H1 (cell line): ENCODE measurements around the gene CORO2B. TPM values are rescaled to one million over a fixed set of nuclear protein-coding genes. Genes with fewer than 3 reads are reported as not detected.

Source experiments
- CTCF ChIA-PET: fragments of 300-600 bp; sonication (Branson Sonifier 250); formaldehyde crosslinking; loops from one replicate; lab custom pipeline; 2021; ENCODE audit not compliant: partially characterized antibody; lab: Charles Lee
- POLR2A ChIA-PET: fragments of 300-600 bp; sonication (Branson Sonifier 250); formaldehyde crosslinking; loops from one replicate; lab custom pipeline; 2021; ENCODE audit warnings: inconsistent platforms; ENCODE audit not compliant: partially characterized antibody; lab: Charles Lee
- DNase-seq, 2 experiments: peaks; one replicate each; pipeline versions ENCODE4 v3.0.0 to v3.0.0-alpha.2; 2010 to 2022; ENCODE audit warnings: low spot score in 2 of 2, low read depth in 1 of 2, mixed read lengths in 1 of 2
- FAIRE-seq: peaks from 2 replicates; lab custom pipeline; 2011; peaks lifted over from hg19 to GRCh38; lab: Jason Lieb, UNC
- H2AFZ ChIP-seq: 2 replicates; pipeline ENCODE4 v1.8.1; 2012; ENCODE audit warnings: low read length, inconsistent platforms
- H2AK5ac ChIP-seq: 2 replicates; pipeline ENCODE4 v1.6.1; 2013; ENCODE audit warnings: low read depth, low read length
- H2BK120ac ChIP-seq: replicated peaks from 2 replicates; pipeline ENCODE3; 2013; ENCODE audit warnings: low read depth, low read length, inconsistent platforms
- H2BK12ac ChIP-seq: 2 replicates; pipeline ENCODE4 v1.6.1; 2013; ENCODE audit warnings: low read depth, low read length
- H2BK15ac ChIP-seq: 2 replicates; pipeline ENCODE4 v1.6.1; 2013; ENCODE audit warnings: low read length
- H2BK20ac ChIP-seq: 2 replicates; pipeline ENCODE4 v1.6.1; 2013; ENCODE audit warnings: low read length
- H2BK5ac ChIP-seq: 2 replicates; pipeline ENCODE4 v1.6.1; 2013; ENCODE audit warnings: low read depth, low read length
- H3K14ac ChIP-seq: 2 replicates; pipeline ENCODE4 v1.6.1; 2013; ENCODE audit warnings: inconsistent platforms; ENCODE audit not compliant: insufficient read length
- H3K18ac ChIP-seq: 2 replicates; pipeline ENCODE4 v1.6.1; 2013; ENCODE audit warnings: low read length; ENCODE audit errors: extremely low read depth
- H3K23ac ChIP-seq: 2 replicates; pipeline ENCODE4 v1.6.1; 2013; ENCODE audit warnings: inconsistent platforms; ENCODE audit not compliant: insufficient read length
- H3K23me2 ChIP-seq: 2 replicates; pipeline ENCODE4 v1.6.1; 2013; ENCODE audit warnings: low read depth, low read length
- H3K27ac ChIP-seq: 2 replicates; pipeline ENCODE4 v1.6.1; 2011; ENCODE audit warnings: low read depth, low read length, inconsistent platforms
- H3K27me3 ChIP-seq, 4 experiments: replicated peaks in 1 of 4; 1 replicate in 1 of 4; 2 replicates in 3 of 4; pipeline versions ENCODE4 v1.6.1 to v1.8.1; 2011 to 2013; ENCODE audit warnings: low read length in 3 of 4, mild to moderate bottlenecking in 3 of 4, inconsistent platforms in 2 of 4, mixed read lengths in 2 of 4, moderate library complexity in 1 of 4; ENCODE audit not compliant: control insufficient read depth in 3 of 4, insufficient read depth in 3 of 4; ENCODE audit errors: extremely low read depth in 1 of 4
- H3K36me3 ChIP-seq, 4 experiments: 2 replicates each; pipeline versions ENCODE4 v1.6.1 to v1.8.1; 2011 to 2013; ENCODE audit warnings: mild to moderate bottlenecking in 4 of 4, low read length in 3 of 4, moderate library complexity in 2 of 4, control low read depth in 1 of 4, inconsistent platforms in 1 of 4; ENCODE audit not compliant: insufficient read depth in 4 of 4, control insufficient read depth in 2 of 4
- H3K4ac ChIP-seq: replicated peaks from 2 replicates; pipeline ENCODE3; 2013; ENCODE audit warnings: low read length, low read depth, mixed read lengths, inconsistent platforms; ENCODE audit not compliant: insufficient read length
- H3K4me1 ChIP-seq, 4 experiments: replicated peaks in 1 of 4; 1 replicate in 1 of 4; 2 replicates in 3 of 4; pipeline versions ENCODE4 v1.6.1 to v1.8.1; 2011 to 2013; ENCODE audit warnings: low read length in 3 of 4, inconsistent platforms in 2 of 4, mixed read lengths in 1 of 4; ENCODE audit not compliant: insufficient read depth in 4 of 4, control insufficient read depth in 3 of 4
- H3K4me2 ChIP-seq, 2 experiments: 2 replicates each; pipeline versions ENCODE4 v1.6.1 to v1.8.1; 2011 to 2013; ENCODE audit warnings: low read depth in 2 of 2, low read length in 2 of 2, control low read depth in 1 of 2, inconsistent platforms in 1 of 2, mild to moderate bottlenecking in 1 of 2; ENCODE audit not compliant: insufficient read depth in 1 of 2
- H3K4me3 ChIP-seq, 4 experiments: fragments of 200-600, 300-600 bp in 1 of 4; sonication (generic), shearing (Covaris generic), sonication (Bioruptor Twin) in 1 of 4; 2 replicates each; pipeline versions ENCODE4 v1.5.1 to v1.8.1; 2011 to 2016; ENCODE audit warnings: low read length in 4 of 4, low read depth in 3 of 4, control low read depth in 2 of 4, inconsistent platforms in 2 of 4, mild to moderate bottlenecking in 2 of 4, mixed read lengths in 1 of 4, moderate library complexity in 1 of 4; ENCODE audit not compliant: insufficient read depth in 2 of 4; ENCODE audit errors: extremely low read depth in 1 of 4
- H3K56ac ChIP-seq: replicated peaks from 2 replicates; pipeline ENCODE3; 2013; ENCODE audit warnings: low read depth, mild to moderate bottlenecking, mixed read lengths, low read length, inconsistent platforms; ENCODE audit not compliant: insufficient read length
- H3K79me1 ChIP-seq: 2 replicates; pipeline ENCODE4 v1.6.1; 2013; ENCODE audit warnings: low read depth, low read length, control low read depth
- H3K79me2 ChIP-seq, 2 experiments: 2 replicates each; pipeline versions ENCODE4 v1.6.1 to v1.8.1; 2012 to 2013; ENCODE audit warnings: low read length in 2 of 2, mild to moderate bottlenecking in 2 of 2, inconsistent platforms in 1 of 2; ENCODE audit not compliant: insufficient read depth in 2 of 2, control insufficient read depth in 1 of 2
- H3K9ac ChIP-seq, 4 experiments: replicated peaks in 1 of 4; 1 replicate in 1 of 4; 2 replicates in 3 of 4; pipeline versions ENCODE4 v1.6.1 to v1.8.1; 2011 to 2013; ENCODE audit warnings: low read depth in 3 of 4, low read length in 3 of 4, control low read depth in 2 of 4, mild to moderate bottlenecking in 2 of 4, moderate library complexity in 2 of 4, inconsistent platforms in 1 of 4; ENCODE audit errors: extremely low read depth in 1 of 4
- H3K9me3 ChIP-seq, 2 experiments: 2 replicates each; pipeline versions ENCODE4 v1.6.1 to v1.8.1; 2012 to 2013; ENCODE audit warnings: mild to moderate bottlenecking in 2 of 2, moderate library complexity in 2 of 2, control low read depth in 1 of 2, inconsistent platforms in 1 of 2, low read depth in 1 of 2, low read length in 1 of 2, mixed read lengths in 1 of 2; ENCODE audit not compliant: insufficient read depth in 2 of 2
- H4K20me1 ChIP-seq, 2 experiments: replicated peaks in 1 of 2; 2 replicates each; pipeline versions ENCODE3 to v1.8.1; 2011 to 2013; ENCODE audit warnings: inconsistent platforms in 2 of 2, low read length in 2 of 2, mild to moderate bottlenecking in 1 of 2; ENCODE audit not compliant: insufficient read depth in 2 of 2, control insufficient read depth in 1 of 2
- H4K5ac ChIP-seq: 2 replicates; pipeline ENCODE4 v1.6.1; 2013; ENCODE audit warnings: low read length, low read depth, mixed read lengths, inconsistent platforms; ENCODE audit not compliant: insufficient read length
- H4K8ac ChIP-seq: 2 replicates; pipeline ENCODE4 v1.8.0; 2013; ENCODE audit warnings: mild to moderate bottlenecking, moderate library complexity, low read length, inconsistent platforms; ENCODE audit not compliant: insufficient read depth; ENCODE audit errors: extremely low read depth
- H4K91ac ChIP-seq: replicated peaks from 2 replicates; pipeline ENCODE3; 2013; ENCODE audit warnings: low read length, mixed read lengths, inconsistent platforms; ENCODE audit not compliant: insufficient read length
- ATF2 ChIP-seq: IDR thresholded peaks from 2 replicates; pipeline ENCODE4 v1.6.1; 2012; ENCODE audit warnings: low read length, inconsistent platforms
- BCL11A ChIP-seq, 2 experiments: IDR thresholded peaks; one replicate each; pipeline ENCODE4 v1.6.1; 2011; ENCODE audit warnings: low read depth in 2 of 2, low read length in 2 of 2, mild to moderate bottlenecking in 2 of 2
- CHD1 ChIP-seq: IDR thresholded peaks from 2 replicates; pipeline ENCODE4 v1.6.1; 2012; ENCODE audit warnings: low read depth, low read length, improper control_type of control experiment
- E2F6 ChIP-seq: IDR thresholded peaks from 2 replicates; pipeline ENCODE4 v1.6.1; 2012; ENCODE audit warnings: inconsistent platforms
- EP300 ChIP-seq, 2 experiments: IDR thresholded peaks; 1 replicate in 1 of 2; 2 replicates in 1 of 2; pipeline ENCODE4 v1.6.1; 2011 to 2012; ENCODE audit warnings: low read depth in 2 of 2, low read length in 2 of 2, mild to moderate bottlenecking in 2 of 2, borderline replicate concordance in 1 of 2, inconsistent platforms in 1 of 2, moderate library complexity in 1 of 2
- MAX ChIP-seq: IDR thresholded peaks from 2 replicates; pipeline ENCODE4 v1.6.1; 2012; ENCODE audit warnings: inconsistent platforms
- PHF8 ChIP-seq: fragments of 200-600 bp; sonication (generic); conservative IDR thresholded peaks from 2 replicates; pipeline ENCODE4 v1.7.1; 2012; ENCODE audit warnings: low read depth, mild to moderate bottlenecking, inconsistent platforms, low read length, moderate library complexity
- SIRT6 ChIP-seq: IDR thresholded peaks from one replicate; pipeline ENCODE4 v1.7.1; 2012; ENCODE audit warnings: low read length, inconsistent platforms
- SRF ChIP-seq: IDR thresholded peaks from 2 replicates; pipeline ENCODE4 v1.6.1; 2011; ENCODE audit warnings: mild to moderate bottlenecking, low read depth, low read length, moderate library complexity
- SUZ12 ChIP-seq: fragments of 200-600 bp; sonication (generic); IDR thresholded peaks from 2 replicates; pipeline ENCODE4 v1.6.1; 2012; ENCODE audit warnings: mild to moderate bottlenecking, inconsistent platforms, low read length, moderate library complexity, mixed read lengths
- ZNF274 ChIP-seq: IDR thresholded peaks from 2 replicates; pipeline ENCODE4 v1.7.0; 2012; ENCODE audit warnings: low read length, borderline replicate concordance; ENCODE audit errors: extremely low read depth
- WGBS, 2 experiments: shearing (Covaris generic) in 1 of 2; methylation state at CpG; one replicate each; pipeline versions ENCODE4 v1.1.6 to v1.1.7; 2013 to 2015; ENCODE audit warnings: low lambda C conversion rate in 2 of 2, mixed read lengths in 2 of 2, inconsistent platforms in 1 of 2, low coverage in 1 of 2, missing lambda C conversion rate in 1 of 2; ENCODE audit not compliant: insufficient replicate concordance in 2 of 2, insufficient coverage in 1 of 2, insufficient read length in 1 of 2; ENCODE audit errors: extremely low coverage in 1 of 2, missing lambda C conversion rate in 1 of 2; 5-methylcytosine and 5-hydroxymethylcytosine counted together
- polyA plus RNA-seq, 7 experiments: library from polyadenylated mRNA; depleted of rRNA in 3 of 7; stranded (reverse) in 5 of 7; unstranded in 2 of 7; fragments of >200 nt in 5 of 7; fragments of 200-250 nt in 2 of 7; gene quantifications; 1 replicate in 5 of 7; 2 replicates in 1 of 7; 4 replicates in 1 of 7; pipeline versions ENCODE4 v1.2.1 to v1.2.3, GENCODE V29; 2011 to 2013; ENCODE audit warnings: missing spikeins in 2 of 7, mixed read lengths in 2 of 7
- total RNA-seq: library from RNA; stranded (reverse); fragmentation: NEBNext Ultra II Directional; extraction: Animal tissue kit (Norgen Biotek cat#: 25700); gene quantifications from 2 replicates; pipeline ENCODE4 v1.2.1, GENCODE V29; 2021

The CORO2B gene
- total and polyA plus RNA-seq, 2 of the 8 experiments (the other 6 are each of a cell fraction or from before 2014, with no cell fraction given) = 3.4 to 6.7 TPM

DNA sequence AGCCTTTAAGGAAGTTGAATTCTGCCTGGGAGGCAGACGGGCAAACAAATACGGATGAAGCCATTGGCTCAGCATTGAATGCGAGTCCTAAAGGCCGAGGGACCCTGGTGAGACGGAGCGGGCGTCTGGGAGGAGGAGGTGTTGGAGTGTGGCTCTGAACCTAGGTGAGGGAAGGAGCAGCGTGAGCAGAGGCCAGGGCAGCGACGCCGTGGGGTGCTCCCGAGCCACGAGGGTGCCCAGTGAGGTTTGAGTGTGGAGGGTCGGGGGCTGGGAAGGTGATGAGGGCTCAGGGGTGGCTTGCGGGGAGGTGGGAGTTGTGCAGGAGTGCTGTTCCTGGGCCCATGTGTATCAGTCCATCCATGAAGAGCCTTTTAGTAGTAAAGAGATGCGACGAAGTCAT is 17.0 kb downstream of the CORO2B start:
- H3K9me3 ChIP-seq = no peaks in the 10 kb centered on the region
- DNase-seq (no peak), FAIRE-seq (no peak)
- H4K8ac ChIP-seq = peak overlapping the region; percentile 57; the same call in 1 of the 2 replicates
- H3K27me3 ChIP-seq = no peaks in the 10 kb centered on the region; a peak in 1 of 7 replicates
- WGBS, 2 experiments = 90% methylated on average over 17 of the region's 17 CpGs; no CpG with 5 or more reads in 1 of the 2 experiments
- POLR2A ChIA-PET = no interaction called here
- no peak overlapping the region for H2AFZ ChIP-seq
- 0 out of 2 replicates have a peak overlapping the region, but pooled peaks have one; percentile 56 for H2BK20ac ChIP-seq
- no peak overlapping the region for H4K5ac ChIP-seq
- no peaks in the 10 kb centered on the region for H3K36me3 ChIP-seq
- no peaks in the 10 kb centered on the region for H3K79me1 ChIP-seq
- no peak overlapping the region for H3K23ac ChIP-seq
- no peak overlapping the region for H3K4me3 ChIP-seq
- H3K56ac ChIP-seq = no peak overlapping the region
- peak overlapping the region; percentile 63; the same call in 1 of the 2 replicates for H3K18ac ChIP-seq
- H3K4me2 ChIP-seq = no peak overlapping the region
- H2BK120ac ChIP-seq = no peak overlapping the region
- H3K27ac ChIP-seq = no peak overlapping the region
- H4K91ac ChIP-seq = no peak overlapping the region
- no peak overlapping the region for H2AK5ac ChIP-seq
- peak overlapping the region; percentile 20 for H3K4ac ChIP-seq
- no peak overlapping the region for H2BK12ac ChIP-seq
- peaks cover 5 to 32% (median 16%) of the 10 kb centered on the region in 4 experiments for H3K4me1 ChIP-seq
- no peaks in the 10 kb centered on the region for H3K23me2 ChIP-seq
- H3K14ac ChIP-seq = no peak overlapping the region
- no peaks in the 10 kb centered on the region for H4K20me1 ChIP-seq
- no peak overlapping the region for H3K9ac ChIP-seq
- H3K79me2 ChIP-seq = no peaks in the 10 kb centered on the region
- H2BK15ac ChIP-seq = peak overlapping the region; percentile 67; the same call in 1 of the 2 replicates
- 0 out of 2 replicates have a peak overlapping the region, but pooled peaks have one; percentile 20 for H2BK5ac ChIP-seq
- CTCF ChIA-PET = interaction anchor here (1.0 kb wide), 1 partner anchor 57 kb away, joined by 3 read pairs; no protein-coding TSS in a partner anchor
- no peak for TF ChIP-seq MAX
- TF ChIP-seq CHD1 = no peak
- TF ChIP-seq EP300 (IDR thresholded peaks at IDR 0.05; ENCODE audit: borderline replicate concordance in 1 of 2, low read depth in 2 of 2, low read length in 2 of 2) = no peak
- no peak for TF ChIP-seq E2F6
- TF ChIP-seq ATF2 = no peak
- no peak for TF ChIP-seq PHF8
- TF ChIP-seq ZNF274 = no peak
- TF ChIP-seq SIRT6 = no peak
- no peak for TF ChIP-seq BCL11A (IDR thresholded peaks at IDR 0.05; ENCODE audit: low read depth in 2 of 2, low read length in 2 of 2)
- no peak for TF ChIP-seq SRF
- no peak for TF ChIP-seq SUZ12
